Glomerular endothelial cell (primary cell): Measurements from ENCODE around the gene DLG4. TPM values are rescaled to one million over a fixed set of nuclear protein-coding genes. Genes with fewer than 3 reads are reported as not detected.

Experiments
- DNase-seq: peaks from one replicate; pipeline ENCODE4 v3.0.0-alpha.2; 2011; ENCODE audit warnings: low read depth, low spot score; ENCODE audit errors: extremely low read depth
- total RNA-seq: library from RNA; depleted of rRNA; stranded (reverse); fragments of >200 nt; gene quantifications from 2 replicates; pipeline ENCODE4 v1.2.3, GENCODE V29; 2015

Gene DLG4
- total RNA-seq: 10.8 and 22.3 TPM in 2 replicates

DNA sequence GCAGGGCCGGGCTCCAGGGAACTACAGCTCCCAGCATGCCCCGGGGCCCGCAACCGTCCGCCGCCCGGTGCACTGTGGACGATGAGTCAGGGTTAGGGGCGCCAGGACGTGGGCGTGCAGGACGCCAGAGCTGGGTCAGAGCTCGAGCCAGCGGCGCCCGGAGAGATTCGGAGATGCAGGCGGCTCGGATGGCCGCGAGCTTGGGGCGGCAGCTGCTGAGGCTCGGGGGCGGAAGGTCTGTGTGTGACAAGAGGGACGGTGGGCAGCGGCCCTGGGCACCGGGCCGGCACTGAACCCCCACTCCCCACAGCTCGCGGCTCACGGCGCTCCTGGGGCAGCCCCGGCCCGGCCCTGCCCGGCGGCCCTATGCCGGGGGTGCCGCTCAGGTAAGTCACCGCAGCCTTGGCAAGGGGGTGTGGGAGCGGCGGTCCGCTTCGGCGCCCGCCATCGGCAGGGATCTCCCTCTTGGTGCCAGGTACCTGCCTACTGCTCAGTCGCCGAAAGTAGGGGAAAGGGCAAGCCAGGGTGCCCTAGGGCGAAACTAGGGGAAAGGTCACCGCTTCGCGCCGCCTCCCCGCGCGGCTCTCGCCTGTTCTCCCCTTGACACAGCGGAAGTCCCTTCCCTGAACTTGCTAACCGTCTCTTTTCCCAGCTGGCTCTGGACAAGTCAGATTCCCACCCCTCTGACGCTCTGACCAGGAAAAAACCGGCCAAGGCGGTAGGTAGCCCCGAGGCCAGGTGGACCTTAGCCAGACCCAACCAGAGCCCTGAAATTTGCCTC lies at the start of gene DLG4, which contains the start of gene ACADVL:
Gene DLG4, minus strand, starts transcription at position 25 of the 781 bp plus-strand sequence.
Gene ACADVL, plus strand, starts transcription at position 127 of the 781 bp plus-strand sequence. Its CDS starts 47 bp downstream, at position 174.
- no peak for DNase-seq

DNA sequence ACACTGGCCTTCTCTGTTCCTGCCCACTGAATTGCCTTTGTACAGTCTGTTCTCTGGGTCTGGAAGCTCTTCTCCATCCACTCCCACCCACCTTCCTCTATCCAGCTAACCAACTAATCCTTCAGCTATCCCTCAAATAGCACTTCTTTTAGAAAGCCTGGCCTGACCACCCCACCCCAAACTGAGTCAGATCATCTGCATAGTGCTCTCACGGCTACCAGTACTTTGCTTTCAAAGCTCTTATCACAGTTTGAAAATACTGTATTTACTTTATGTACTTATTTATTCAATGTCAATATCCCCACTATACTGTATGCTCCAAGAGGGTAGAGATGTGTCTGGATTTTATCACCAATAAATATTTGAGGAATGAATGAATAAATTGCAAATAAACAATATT lies 47.1 kb upstream of the DLG4 start:
- no peak for DNase-seq

DNA sequence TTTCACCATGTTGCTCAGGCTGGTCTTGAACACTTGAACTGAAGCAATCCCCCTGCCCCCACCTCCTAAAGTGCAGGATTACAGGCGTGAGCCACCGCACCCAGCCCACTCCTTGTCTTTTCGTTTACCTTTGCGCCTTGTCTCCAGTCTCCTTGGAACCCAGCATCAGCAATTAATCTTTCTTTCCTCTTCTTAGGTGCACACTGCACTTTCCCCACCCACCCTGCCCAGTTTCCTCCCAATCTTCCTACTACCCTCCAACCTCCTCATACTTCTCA lies 44.1 kb upstream of the DLG4 start:
- DNase-seq: no peak

DNA sequence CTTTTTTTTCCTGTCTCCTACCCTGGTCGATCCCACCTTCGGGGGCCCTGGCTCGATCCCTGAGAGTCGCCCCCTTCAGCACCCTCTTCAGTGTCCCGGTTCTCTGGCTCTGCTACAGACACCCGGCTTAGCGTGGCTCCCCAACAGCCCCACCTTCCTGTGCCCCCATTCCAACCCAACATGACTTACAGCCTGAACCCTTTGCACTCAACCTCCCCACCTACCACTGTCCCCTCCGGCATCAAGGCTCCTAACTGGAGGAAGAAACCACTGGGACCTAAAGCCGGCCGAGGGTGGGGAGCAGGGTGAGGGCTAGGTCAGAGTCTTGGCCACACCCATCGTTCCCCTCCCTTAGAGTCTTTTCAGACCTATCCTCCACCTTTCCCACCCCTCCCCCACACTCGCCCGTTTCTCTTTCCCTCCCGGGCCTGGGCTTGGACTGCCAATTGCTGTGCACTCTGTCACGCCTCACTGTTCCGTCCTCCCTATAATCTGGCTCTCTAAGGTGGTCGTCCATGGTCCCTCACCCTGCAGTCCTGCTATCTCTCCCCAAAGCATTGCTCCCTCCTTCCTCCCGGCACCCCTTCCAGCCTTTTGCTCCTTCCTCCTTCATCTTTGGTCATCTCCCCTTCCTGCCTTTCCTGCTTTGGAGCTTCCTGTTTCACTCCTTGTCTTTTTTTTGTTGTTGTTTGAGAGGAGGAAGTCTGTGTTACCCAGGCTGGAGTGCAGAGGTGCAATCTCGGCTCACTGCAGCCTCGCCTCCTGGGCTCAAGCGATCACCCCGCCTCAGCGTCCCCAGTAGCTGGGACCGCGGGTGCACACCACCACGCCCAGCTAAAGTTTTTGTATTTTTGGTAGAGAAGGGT lies 43.5 kb upstream of the DLG4 start:
- DNase-seq: no peak

DNA sequence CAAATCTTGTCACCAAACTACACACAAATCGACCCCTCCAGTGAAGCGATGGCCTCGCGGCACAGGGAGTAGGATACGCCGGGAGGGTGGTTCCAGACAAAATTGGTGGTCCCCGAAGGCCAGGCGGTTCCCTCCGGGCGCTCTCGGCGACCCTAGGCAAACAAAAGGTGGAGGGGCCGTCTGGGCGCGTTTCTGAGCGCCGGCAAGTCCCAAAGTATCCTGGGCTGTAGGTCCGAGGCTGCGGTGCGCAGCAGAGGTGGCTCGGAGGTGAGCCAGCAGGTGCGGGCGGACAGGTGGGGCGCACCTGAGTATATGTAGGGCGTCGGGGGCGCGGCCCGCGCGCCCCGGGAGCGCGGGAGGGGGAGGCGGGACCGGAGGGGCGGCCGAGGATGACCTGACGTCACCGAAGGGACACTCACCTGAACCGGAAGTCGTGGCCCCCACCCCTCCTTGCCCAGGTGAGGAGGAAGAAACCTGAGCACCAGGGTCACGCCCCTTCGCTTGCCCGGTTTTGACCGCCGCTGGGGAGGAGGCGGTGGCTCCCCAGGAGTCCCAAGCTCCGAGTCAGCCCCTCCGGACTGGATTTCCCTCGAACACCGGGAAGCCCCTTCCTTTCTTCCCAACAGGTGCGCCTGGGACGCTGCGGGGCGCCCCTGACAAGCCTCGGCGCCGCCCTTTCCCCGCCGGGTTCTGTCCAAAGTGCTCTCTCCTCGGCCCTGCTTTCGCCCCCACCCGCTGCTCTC lies 42.7 kb upstream of the DLG4 start, which contains the start of gene CLDN7:
Gene CLDN7, minus strand, starts transcription at position 287 of the 743 bp plus-strand sequence. CDS start 435 bp downstream, outside the sequence.
- DNase-seq: no peak

DNA sequence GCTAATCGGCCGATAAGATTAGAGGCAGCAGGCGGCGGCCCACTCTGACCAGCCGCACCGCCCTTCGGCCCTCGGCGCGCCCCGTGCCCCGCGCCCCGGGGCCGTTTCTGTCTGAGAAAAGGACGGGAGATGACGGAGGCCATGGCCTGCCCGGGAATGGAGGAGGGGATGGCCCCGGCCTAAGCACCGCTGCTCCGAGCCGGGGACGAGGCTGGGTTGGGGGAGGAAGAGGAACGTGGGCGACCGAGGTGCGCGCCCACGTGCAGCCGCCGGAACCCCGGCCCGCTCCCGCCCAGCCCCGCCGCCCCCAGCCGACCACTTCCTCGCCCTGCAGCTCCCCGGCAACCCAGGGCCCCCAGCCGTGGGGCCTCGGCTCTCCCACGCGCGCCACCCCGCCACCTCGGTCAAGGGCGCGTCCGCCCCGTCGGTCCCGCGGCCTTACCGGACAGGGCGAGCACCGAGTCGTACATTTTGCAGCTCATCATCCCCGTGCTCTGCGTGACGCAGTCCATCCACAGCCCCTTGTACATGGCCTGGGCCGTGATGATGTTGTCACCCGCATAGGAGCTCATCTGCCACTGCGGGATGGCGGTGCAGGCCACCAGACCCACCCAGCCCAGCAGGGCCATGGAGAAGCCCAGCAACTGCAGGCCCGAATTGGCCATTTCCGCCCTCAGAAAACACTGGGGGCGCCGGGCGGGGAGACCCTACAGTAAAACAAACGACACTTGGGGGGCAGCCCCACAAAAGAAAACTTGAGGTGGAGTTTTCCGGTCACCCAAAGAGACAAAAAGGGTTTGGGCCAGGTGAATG lies 41.9 kb upstream of the DLG4 start:
- no peak for DNase-seq

DNA sequence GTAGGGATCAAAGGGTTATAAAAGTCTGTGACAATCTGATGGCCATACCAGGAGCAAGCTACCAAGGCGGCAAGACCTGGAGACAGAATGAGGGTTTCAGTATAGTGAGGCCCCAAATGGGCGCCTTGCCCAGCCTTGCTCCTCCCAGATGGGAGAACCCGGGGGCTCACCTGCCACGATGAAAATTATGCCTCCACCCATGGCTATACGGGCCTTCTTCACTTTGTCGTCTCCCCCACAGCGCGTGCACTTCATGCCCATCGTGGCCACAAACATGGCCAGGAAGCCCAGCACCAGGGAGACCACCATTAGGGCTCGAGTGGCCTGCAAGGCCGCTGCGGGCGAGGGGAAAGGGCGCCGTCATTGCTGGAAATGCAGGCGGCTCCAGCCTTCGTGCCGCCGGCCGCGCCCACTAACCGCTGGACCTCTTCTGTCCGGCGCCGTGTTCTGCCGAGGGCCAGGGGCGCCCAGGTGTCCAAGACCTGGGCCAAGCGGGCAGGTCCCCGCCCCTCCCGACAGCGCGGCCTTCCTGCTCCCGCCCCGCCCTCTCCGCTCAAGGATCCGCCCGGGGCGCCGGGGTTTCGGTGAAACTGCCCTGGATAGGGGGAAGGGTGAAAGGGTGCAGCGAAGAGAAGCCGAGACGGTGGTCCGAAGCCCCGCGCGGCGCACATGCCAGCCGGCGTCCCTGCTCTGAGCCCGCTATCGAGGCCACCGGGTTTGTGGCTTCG lies 41.2 kb upstream of the DLG4 start:
- DNase-seq: no peak

DNA sequence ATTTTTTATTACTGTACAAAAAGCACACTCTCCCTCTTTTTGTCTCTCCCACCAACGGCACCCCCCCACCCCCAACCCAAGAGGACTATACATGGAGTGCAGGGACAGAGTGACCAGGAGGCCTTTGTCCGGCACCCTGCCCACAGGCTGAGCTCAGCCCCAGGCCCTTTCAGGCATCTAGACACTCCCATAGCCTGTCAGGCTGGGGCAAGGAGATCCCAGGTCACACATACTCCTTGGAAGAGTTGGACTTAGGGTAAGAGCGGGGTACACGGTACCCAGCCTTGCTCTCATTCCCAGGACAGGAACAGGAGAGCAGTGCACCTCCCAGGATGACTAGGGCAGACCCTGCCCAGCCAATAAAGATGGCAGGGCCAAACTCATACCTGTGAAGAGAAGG lies 40.5 kb upstream of the DLG4 start:
- DNase-seq: no peak

DNA sequence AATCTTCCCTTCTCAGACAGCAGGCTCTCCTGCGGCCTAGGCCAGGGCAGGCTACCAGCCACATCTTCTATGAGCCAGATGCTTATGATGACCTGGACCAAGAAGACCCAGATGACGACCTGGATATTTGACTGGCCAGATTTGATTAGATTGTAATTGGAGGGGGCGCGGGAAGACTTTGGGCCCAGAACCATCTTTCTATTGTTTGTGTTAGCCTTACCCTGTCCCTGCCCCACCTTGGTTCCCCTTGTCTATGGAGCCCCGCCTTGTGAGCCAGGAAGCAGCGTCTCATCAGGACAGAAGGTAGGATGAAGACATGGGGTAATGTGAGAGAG lies 39.9 kb upstream of the DLG4 start:
- no peak for DNase-seq

DNA sequence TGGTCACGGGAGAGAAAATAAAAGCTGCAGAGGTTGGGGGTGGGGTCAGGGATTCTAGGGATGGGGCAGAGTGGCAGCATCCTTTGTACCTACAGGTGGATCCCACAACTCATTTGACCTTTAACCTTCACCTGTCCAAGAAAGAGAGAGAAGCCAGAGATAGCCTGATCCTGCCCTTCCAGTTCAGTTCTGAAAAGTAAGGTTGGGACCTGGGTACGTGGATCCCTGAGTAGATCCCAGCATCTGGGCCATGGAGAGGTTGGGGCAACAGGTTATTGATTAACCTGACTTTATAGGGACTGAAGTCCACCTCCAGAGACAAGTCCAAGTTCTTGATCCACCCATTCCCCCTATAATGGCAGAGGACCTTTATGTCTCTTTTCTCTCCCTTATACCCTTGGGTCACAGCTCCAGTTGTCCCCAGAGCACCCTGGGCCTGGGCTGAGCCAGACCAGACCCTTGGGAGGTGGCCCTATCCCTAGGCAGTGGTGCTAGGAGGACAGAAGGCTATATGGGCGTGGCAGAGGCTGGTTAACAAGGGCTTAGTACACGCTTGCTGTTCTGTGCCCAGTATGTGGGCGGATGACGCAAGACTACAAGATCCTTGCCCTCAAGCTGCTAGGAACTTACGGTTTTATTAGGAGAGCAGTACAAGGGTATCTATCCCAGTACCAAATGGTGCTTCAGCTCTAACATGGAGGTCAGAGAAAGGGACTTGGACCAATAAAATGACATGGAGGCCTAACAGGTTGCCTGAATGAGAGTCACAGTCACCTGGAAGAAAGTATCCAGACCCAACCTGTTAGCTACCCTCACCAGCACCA lies 39.3 kb upstream of the DLG4 start:
- no peak for DNase-seq

DNA sequence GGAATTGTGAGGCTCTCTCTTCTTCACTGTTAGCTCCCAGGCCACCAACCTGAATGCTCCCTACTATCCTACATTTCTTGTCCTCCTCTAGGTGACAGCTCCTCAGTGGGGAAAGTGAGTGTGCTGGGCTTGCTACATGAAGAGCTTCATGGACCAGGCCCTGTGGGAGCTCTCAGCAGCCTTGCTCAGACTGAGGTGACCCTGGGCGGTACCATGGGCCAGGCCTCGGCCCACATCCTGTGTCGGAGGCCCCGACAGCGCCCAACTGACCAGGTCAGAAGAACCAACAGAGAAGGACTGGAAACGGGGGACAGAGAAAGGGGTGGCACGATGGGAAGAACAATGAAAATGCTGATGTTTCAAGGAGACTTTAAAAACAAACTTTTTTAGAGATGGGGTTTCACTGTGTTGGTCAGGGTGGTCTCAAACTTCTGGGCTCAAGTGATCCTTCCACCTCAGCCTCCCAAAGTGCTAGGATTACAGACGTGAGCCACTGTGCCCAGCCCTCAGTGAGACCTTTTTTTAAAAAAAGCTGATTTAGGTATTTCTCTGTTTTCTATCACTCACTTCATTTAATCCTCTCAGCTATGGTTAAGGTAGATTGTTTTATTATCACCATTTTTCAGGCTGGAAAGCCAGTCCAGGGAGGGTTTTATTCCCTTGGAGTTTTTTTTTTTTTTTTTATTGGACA lies 37.3 kb upstream of the DLG4 start:
- no peak for DNase-seq

DNA sequence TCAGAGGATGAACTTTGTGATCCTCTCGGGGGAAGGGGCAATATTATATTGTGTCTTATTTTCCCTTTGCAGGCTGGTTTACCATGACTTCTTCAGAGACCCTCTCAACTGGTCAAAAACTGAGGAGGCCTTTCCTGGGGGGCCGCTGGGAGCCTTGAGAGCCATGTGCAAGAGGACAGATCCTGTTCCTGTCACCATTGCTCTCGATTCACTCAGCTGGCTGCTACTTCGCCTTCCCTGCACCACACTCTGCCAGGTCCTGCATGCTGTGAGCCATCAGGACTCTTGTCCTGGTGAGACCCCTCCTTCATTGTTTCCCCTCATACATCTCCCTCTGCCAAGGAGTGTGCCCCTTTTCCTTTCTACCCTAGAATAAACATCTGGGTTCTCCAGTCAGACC lies 34.9 kb upstream of the DLG4 start:
- no peak for DNase-seq

DNA sequence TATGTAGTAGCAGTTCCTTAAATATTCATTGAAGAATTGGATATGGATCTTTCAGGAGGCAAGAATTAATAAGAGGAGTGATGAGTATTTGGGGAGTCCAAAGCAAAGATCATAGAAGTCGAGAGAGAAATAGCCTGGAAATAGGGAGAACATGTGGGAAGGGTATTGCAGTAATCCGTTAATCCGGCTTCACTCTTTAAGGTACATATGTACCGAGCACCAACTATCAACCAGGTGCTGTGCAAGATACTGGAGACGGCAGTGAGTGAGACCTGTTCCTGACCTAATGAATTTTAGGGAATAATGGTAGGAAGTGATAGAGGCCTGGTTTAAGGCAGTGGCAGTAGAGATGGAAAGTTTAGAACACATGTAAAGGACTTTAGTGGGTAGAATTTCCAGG lies 33.4 kb upstream of the DLG4 start:
- DNase-seq: no peak

DNA sequence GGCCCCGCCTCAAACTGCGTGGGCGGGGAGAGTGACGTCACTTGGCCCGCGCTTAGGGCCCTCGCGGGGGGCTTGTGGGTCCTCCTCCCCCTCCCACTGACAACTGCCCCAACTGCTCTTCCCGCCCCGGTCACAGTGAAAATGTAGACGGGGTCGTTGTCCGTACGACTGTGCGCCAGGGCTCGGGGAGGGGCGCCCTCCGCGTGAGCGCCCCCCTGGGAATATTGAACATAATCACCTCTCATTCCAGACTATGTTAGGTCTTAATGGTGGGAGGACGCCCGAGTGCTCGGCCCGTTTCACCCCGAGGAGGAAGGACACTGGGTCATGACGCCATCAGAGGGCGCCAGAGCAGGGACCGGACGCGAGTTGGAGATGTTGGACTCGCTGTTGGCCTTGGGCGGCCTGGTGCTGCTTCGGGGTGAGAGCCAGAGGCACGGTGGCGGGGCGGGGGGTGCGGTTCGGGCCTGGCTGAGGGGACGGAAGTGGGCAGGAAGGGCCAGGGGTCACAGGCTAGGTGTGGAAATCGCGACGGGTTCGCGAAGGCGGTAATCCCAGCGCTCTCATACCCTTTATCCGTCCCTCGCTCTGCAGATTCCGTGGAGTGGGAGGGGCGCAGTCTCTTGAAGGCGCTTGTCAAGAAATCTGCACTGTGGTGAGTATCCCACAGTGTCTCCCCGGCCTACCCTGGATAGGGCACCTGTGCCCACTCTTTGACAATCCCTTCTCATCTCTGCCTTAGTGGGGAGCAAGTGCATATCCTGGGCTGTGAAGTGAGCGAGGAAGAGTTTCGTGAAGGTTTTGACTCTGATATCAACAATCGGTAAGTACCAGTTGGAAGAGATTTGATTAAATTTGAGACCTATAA lies 32.8 kb upstream of the DLG4 start, which contains the start of gene ELP5:
Gene ELP5, plus strand, starts transcription at position 40 of the 868 bp plus-strand sequence. Its CDS starts 336 bp downstream, at position 376.
- peak; percentile 73 for DNase-seq

DNA sequence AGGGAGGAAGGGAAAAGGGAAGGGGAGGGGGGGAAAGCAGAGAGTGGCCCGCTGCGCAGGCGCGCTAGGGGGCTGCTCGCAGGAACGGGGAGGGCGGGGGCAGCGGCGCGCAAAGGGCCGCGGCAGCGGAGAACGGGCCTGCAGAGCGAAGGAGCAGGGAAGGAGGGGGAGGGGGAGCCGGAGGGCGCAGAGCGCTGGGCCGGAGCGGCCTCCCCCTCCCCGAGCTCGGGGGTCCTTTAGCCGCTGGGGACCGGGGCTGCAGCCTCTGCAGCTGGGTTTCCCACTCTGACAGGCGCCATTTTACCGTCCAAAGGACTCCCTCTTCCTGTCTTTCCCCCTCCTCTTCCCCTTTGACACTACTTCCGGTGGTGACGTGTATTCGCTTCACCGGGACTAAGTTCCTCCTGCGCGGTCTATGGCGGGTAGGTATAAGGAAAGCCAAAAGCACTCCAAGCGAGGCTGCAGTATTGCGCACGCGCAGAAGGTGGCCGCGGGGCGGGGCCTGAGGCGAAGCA lies 32.1 kb upstream of the DLG4 start, which contains the start of gene CTDNEP1:
Gene CTDNEP1, minus strand, starts transcription at position 74 of the 515 bp plus-strand sequence. CDS start 438 bp downstream, outside the sequence.
- peak; percentile 98 for DNase-seq

DNA sequence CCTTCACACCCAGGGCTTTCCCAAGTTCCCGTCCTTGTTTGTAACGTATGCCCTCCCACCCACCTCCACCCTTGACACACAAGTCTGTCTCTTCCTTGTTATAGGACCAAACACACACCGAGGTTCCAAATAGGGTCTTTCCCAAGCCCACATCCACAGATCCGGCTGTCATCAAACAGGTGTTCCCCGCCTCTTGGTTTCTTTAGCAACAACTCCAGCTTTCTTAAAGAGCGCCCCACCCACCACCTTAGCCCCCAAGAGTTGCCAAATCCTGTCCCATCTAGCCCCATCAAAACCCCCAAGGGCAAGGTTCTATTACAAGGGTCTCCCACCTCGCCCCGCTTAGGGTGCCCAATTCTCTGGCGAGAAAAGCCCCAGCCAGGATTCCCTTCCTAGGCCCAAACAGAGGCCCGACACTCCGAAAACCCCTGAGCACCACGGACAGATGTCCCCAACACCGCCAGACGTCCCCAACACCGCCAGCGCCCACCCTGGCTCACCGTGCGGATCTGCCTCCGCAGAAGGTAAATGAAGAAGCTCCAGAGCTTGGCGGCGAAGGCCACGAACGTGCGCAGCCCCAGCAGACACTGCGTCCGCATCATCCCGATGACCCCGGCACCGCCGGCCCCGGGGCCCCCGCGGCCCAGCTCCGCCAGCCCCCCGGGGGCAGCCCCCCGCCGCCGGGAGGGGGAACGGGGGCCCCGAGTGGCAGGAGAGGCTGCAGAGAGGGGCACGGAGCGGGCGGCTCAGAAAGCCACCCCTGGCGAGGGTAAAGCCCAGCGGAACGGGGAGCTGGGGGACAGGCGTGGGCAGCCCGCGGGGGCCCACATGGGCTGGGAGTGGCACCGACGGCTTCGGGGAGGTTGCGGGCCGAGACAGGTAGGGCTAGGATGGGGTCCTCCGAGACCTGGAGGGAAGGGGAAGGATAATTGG lies 31.3 kb upstream of the DLG4 start:
- no peak for DNase-seq
